Activated T-helper 1 cell treated with Interleukin-2 at 50 U/mL for 16 hours (primary cell): ENCODE results near the gene SOCS3.
A peak's percentile ranks its signal among the peaks of the same experiment; 100 is the strongest.

Source experiments
- DNase-seq: peaks from one replicate; pipeline ENCODE4 v3.0.0-alpha.2; 2020; ENCODE audit warnings: low read depth

The SOCS3 gene

GRCh38 chr17:78367193-78367592 lies 7.3 kb upstream of the SOCS3 start:
- no peak for DNase-seq

- no peak for DNase-seq
These were observed 6.4 kb upstream of the SOCS3 start for GRCh38 chr17:78366109-78366848.

- DNase-seq = no peak
These were observed 5.8 kb upstream of the SOCS3 start for GRCh38 chr17:78365561-78366108.

GRCh38 chr17:78364436-78365281 lies 4.8 kb upstream of the SOCS3 start:
- DNase-seq = no peak

GRCh38 chr17:78362671-78363070 lies 2.8 kb upstream of the SOCS3 start:
- DNase-seq = no peak

- no peak for DNase-seq
These were observed 2.4 kb upstream of the SOCS3 start for GRCh38 chr17:78362232-78362631.

- no peak for DNase-seq
These were observed 1.4 kb upstream of the SOCS3 start for GRCh38 chr17:78361225-78361701.

GRCh38 chr17:78360371-78361224 lies 721 bp upstream of the SOCS3 start:
- peak; percentile 82 for DNase-seq

- DNase-seq = no peak
These were observed 418 bp downstream of the SOCS3 start for GRCh38 chr17:78359321-78359996.

GRCh38 chr17:78358538-78359320 lies 1.1 kb downstream of the SOCS3 start:
- DNase-seq = no peak

GRCh38 chr17:78357672-78358537 lies 2.0 kb downstream of the SOCS3 start:
- DNase-seq = no peak

GRCh38 chr17:78357177-78357586 lies 2.7 kb downstream of the SOCS3 start:
- DNase-seq = no peak

- DNase-seq = peak; percentile 79
These were observed 3.7 kb downstream of the SOCS3 start for GRCh38 chr17:78356101-78356713.

GRCh38 chr17:78355701-78356100 lies 4.2 kb downstream of the SOCS3 start:
- DNase-seq = no peak

GRCh38 chr17:78355045-78355641 lies 4.7 kb downstream of the SOCS3 start:
- DNase-seq = no peak

GRCh38 chr17:78353834-78354233 lies 6.0 kb downstream of the SOCS3 start:
- DNase-seq = no peak

GRCh38 chr17:78351449-78352006 lies 8.3 kb downstream of the SOCS3 start:
- no peak for DNase-seq

GRCh38 chr17:78349891-78350642 lies 9.8 kb downstream of the SOCS3 start:
- no peak for DNase-seq
